GM19395 (cell line): ENCODE data around the gene PPP2R3C.
A peak's percentile ranks its signal among the peaks of the same experiment; 100 is the strongest.
"Not testable (repeated sequence)": the region's sequence is repeated elsewhere in the genome, so short reads cannot be mapped to it uniquely, and the experiment has no call there.

Experiments used
- ATAC-seq: cut with Tn5 transposase; IDR thresholded peaks from one replicate; pipeline ENCODE4 v1.9.1; 2021; ENCODE audit warnings: mild to moderate bottlenecking, moderate library complexity; ENCODE audit not compliant: unreplicated experiment

Gene PPP2R3C

DNA sequence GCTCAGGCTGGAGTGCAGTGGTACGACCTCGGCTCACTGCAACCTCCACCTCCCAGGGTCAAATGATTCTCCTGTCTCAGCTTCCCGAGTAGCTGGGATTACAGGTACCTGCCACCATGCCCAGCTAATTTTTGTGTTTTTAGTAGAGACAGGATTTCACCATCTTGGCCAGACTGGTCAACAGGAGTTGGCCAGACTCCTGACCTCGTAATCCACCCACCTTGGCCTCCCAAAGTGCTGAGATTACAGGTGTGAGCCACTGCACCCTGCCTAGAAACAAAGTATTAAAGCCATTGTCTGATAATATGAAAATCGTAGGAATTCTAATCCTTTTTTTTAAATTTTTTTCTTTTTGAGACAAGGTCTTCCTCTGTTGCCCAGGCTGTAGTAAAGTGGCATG lies 56.1 kb downstream of the PPP2R3C start:
- ATAC-seq, result not testable (repeated sequence)

- not testable (repeated sequence) for ATAC-seq
These were observed 60.5 kb downstream of the PPP2R3C start for GRCh38 chr14:35061113-35061791.

DNA sequence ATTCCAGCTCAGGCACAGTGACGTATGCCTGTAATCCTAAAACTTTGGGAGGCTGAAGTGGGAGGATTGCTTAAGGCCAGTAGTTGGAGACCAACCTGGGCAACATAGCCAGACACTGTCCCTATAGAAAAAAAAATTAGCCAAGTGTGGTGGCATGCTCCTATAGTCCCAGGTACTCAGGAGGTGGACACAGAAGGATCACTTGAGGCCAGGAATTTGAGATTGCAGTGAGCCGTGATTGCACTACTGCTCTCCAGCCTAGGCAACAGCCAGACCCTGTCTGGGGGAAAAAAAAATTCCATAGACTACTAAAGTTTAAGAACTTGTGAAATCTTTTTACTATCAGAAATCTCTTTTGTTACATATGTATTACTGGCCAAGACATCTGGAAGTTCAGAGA lies 69.2 kb downstream of the PPP2R3C start:
- ATAC-seq, result no peak

GRCh38 chr14:35051796-35052195 lies 70.0 kb downstream of the PPP2R3C start:
- ATAC-seq, result no peak

- ATAC-seq, result no peak
These were observed 71.1 kb downstream of the PPP2R3C start for GRCh38 chr14:35050652-35051051.

- ATAC-seq, result no peak
These were observed 73.7 kb downstream of the PPP2R3C start for GRCh38 chr14:35047976-35048513.

DNA sequence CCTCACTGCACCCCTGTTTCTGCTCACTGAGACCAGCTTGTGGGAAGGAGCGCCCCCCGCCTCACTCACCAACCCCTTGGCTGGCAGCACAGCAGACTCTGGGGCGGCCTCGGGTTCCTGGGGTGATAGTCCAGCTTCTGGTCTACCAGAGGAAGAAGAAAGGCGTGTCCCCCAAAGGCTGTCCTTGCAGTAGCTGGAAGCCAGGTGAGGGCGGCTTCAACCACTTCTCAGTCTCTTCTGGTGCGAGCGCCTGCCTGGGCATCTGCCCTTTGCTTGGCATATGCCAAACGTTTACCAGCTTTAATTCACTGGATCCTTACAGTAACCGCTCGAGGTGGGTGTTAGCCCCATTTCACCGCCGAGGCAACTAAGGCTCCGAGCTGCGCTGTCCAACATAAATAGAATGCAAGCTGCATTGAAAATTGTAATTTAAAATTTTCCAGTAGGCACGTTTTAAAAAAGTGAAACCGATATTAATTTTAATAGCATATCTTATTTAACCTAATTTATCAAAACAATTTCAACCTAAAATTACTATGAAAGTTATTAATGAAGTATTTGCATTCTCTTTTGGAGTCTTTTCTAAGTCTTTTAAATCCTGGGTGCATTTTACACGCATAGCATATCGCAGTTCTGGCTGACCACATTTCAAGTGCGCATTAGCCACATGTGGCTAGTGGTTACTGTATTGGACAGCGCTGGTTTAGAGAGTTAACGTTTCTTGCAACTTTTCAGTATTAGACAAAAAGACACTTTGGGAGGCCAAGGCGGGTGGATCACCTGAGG lies 74.8 kb downstream of the PPP2R3C start:
- peak; percentile 48 for ATAC-seq

DNA sequence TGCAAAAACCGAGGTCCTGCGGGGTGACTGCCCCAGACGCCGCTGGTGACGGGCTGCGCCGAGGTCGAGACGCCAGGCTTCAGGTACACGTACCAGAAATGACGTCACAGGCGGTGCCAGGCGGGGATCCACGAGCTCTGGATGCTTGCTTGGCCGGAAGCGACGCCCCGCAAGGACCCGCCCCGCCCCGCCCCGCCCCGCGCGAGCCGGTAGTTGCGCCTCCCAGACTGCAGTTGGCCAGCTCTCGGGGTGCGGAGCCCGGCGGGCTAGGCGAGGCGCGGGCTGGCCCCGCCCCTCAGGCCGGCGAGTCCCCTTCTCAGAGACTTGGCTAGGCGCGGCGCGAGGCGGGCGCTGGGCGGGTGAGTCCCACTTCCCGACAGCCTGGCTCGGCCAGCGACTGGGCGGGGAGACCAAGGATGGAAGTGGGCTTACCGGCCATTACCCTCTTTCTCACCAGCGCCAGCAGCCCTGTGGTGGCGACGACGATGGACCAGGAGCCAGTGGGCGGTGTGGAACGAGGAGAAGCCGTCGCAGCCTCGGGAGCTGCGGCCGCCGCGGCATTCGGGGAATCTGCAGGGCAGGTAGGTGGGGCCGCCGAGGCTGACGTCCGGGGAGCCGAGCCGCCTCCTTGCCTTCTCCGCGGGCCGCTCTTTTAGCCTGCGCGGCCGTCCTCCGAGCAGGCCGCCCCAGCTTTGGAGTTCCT lies 75.6 kb downstream of the PPP2R3C start, which contains the start of gene FAM177A1:
TSS of gene FAM177A1 (plus strand) at position 225 of the 703 bp plus-strand sequence. CDS start at position 417, 192 bp downstream.
- ATAC-seq, result peak; percentile 91

DNA sequence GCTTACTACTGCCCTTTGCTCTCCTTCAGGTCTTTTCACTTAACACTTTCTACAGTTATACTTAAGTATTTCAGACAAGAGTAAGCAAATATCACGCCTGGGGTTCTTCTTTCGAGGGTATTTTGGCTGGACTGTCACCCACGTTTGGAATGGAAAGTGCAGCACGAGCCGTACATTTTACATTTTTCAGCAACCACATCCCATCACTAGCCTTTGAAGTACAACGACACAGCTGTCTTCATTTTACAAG lies 76.1 kb downstream of the PPP2R3C start:
- no peak for ATAC-seq

DNA sequence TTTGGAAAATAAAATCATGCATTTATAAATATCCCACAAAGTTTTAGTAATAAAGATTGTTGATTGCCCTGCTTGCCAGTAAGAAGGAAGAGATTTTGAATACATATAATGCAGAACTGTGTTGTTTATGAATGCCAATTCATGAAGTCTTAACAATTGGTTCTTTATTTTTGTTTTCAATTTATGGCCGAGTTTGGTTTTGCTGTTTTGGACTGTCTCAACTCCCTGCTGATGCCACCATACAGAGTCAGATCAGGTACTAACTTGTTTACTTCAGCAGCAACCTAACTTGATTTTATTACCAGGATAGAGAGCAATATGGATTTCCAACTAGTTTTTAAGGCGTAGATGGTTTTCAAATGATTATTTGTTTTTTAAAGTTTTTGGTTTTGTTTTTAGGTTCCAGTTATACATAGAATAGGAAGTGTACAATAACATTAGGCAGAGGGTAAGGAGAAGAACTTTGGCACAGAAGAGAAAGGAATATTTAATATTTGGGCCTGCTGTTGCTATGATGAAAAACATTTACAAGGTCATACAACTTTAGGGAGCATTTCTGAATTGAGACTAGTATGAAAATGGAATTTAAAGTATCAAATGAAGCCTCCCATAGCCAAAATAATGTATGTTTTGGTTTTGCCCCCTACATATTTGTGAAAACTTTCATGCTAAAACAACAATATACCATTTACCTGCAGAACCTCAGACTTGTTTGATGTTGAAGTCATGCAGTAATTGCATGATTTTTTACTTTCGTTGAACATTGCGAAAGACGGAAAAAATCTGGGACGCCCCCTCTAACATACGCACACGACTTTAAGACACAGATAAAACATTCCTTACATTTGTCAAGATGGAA lies 76.6 kb downstream of the PPP2R3C start:
- ATAC-seq, result no peak

DNA sequence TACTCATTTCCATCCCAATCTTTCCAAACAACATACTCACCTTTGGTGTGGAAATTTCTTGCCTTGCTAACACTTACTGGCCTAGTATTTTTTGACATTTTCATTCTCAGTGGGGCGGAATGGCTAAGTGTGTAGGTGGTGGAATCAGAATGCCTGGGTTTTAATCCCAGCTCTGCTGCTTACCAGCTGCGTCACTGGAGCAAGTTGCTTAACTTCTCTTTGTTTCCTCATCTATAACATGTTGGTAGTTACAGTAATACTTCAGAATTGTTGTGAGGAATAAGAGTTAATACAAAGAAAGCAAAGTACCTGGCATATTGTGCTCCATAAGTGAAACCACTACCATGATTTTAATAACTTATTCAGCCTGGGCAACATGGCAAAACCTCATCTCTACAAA lies 78.7 kb downstream of the PPP2R3C start:
- no peak for ATAC-seq

GRCh38 chr14:35042632-35043031 lies 79.2 kb downstream of the PPP2R3C start:
- ATAC-seq, result no peak

DNA sequence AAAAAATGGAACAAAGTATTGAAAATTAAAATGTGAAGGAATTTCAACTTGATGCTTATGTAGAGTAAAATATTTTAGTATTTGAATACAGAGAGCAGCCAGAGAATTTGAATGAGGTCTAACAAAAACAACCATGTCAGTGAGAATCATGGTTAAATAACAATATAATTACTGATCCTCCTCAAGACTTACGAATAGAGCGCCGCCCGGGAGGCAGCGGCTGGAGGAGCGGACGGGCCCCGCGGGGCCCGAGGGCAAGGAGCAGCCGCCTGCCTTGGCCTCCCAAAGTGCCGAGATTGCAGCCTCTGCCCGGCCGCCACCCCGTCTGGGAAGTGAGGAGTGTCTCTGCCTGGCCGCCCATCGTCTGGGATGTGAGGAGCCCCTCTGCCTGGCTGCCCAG lies 83.5 kb downstream of the PPP2R3C start:
- not testable (repeated sequence) for ATAC-seq
